Vagina (tissue), 2 donors: ENCODE results near the gene MGAT5B.

Source experiments
- POLR2AphosphoS5 ChIP-seq, 2 donors: sonication (generic); formaldehyde crosslinking; IDR thresholded peaks; one replicate each; pipeline ENCODE4 v1.9.0; 2017; ENCODE audit warnings: antibody characterized with exemption in 2 of 2, mild to moderate bottlenecking in 2 of 2, low read depth in 1 of 2; ENCODE audit not compliant: insufficient read depth in 1 of 2
- TF ChIP-seq, protein P1 (sequence below), 3 experiments: fragments of 450-650 bp in 2 of 3; fragments of 200-600 bp in 1 of 3; sonication (generic) in 1 of 3; IDR thresholded peaks; one replicate each; pipeline ENCODE4 v1.5.1; 2017 to 2019; ENCODE audit warnings: antibody characterized with exemption in 3 of 3, mild to moderate bottlenecking in 2 of 3, moderate library complexity in 2 of 3

DNA sequence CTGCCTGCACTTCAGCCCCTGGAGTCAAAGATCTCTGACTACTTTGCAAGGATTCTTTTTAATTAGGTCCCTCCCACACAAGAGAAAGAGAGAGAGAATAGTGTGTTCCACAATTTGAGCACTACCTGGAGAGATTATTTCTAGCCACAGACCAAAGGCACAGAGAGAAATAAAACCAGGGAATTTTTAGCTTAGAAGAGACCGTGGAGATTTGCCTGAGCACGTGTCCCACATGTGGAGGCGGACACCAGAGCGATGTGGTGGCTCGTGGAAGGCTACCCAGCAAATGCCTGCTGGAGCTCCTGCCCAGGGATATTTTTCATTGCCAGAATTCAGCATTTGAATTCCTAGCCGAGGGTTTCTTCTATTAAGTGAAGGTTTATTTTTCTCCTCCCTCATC is 50.6 kb downstream of the MGAT5B start:
- TF ChIP-seq, protein P1, sequence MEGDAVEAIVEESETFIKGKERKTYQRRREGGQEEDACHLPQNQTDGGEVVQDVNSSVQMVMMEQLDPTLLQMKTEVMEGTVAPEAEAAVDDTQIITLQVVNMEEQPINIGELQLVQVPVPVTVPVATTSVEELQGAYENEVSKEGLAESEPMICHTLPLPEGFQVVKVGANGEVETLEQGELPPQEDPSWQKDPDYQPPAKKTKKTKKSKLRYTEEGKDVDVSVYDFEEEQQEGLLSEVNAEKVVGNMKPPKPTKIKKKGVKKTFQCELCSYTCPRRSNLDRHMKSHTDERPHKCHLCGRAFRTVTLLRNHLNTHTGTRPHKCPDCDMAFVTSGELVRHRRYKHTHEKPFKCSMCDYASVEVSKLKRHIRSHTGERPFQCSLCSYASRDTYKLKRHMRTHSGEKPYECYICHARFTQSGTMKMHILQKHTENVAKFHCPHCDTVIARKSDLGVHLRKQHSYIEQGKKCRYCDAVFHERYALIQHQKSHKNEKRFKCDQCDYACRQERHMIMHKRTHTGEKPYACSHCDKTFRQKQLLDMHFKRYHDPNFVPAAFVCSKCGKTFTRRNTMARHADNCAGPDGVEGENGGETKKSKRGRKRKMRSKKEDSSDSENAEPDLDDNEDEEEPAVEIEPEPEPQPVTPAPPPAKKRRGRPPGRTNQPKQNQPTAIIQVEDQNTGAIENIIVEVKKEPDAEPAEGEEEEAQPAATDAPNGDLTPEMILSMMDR (IDR thresholded peaks at IDR 0.05) = no peak
- TF ChIP-seq POLR2AphosphoS5 (IDR thresholded peaks at IDR 0.05; ENCODE audit: insufficient read depth in 1 of 2, low read depth in 1 of 2) = no peak
